ENCODE data around the gene SPDYE1.
"Not testable (repeated sequence)": the region's sequence is repeated elsewhere in the genome, so short reads cannot be mapped to it uniquely, and the experiment has no call there.

The SPDYE1 gene, protein sequence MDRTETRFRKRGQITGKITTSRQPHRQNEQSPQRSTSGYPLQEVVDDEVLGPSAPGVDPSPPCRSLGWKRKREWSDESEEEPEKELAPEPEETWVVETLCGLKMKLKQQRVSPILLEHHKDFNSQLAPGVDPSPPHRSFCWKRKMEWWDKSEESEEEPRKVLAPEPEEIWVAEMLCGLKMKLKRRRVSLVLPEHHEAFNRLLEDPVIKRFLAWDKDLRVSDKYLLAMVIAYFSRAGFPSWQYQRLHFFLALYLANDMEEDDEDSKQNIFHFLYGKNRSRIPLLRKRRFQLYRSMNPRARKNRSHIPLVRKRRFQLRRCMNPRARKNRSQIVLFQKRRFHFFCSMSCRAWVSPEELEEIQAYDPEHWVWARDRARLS

DNA sequence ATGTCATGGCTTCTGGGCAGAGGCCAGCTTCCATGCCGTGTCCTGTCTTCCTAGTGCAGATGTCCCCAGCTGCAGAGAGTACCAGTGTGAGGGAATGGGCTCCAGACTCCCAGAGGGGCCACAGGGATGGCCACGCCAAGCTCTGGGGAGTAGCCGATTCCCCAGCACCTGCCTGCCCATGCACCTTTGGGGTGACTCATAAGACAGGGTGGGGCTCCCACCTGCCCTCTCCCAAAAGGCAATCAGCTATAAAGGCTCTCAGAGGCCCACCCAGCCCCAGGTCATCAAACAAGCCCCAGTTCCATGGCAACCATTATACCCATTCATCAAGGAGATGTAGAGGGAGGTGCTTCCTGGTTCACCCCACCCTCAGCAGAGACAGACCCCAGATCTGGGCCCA lies at the start of gene SPDYE1:
TSS of gene SPDYE1 (plus strand) at position 366 of the 400 bp plus-strand sequence. CDS start 2,053 bp downstream, outside the sequence.
- DNase-seq = not testable (repeated sequence)

DNA sequence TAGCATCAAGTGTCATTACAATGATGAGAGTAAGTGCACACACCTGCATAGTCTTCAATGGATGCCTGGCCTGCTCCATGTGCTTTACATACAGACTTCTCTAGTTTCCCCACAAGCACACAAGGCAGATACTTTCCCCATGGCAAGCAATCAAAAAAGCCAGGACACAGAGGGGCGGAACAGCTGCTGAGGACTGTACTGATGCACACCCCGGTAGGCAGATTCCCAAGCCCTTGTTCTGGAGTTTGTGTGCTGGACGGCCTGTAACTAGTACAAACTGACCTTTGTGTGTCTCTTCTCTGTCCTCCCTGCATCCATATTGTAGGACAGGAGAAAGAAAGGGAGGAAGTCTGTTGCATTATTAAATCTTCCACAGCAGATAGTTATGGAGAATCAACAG lies 45.7 kb upstream of the SPDYE1 start:
- no peak for DNase-seq

DNA sequence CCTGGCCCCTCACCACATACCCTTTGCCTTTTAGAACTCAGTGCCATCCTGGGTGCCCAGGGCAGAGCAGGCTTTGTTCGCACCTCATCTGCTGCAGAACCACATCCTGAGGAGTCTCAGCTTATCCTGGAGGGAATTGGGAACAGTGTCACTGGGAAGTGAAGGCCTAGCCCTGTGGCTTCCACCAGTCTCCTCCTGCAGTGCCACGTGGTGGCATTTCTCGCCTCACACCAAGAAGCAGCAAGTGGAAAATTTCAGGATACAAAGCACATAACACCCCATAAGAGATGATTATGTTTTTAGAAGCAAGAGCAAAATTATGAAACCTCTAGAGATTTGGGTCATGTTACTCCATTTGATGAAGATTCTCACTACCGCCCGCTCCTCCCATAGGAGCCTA lies 44.6 kb upstream of the SPDYE1 start:
- DNase-seq = no peak

DNA sequence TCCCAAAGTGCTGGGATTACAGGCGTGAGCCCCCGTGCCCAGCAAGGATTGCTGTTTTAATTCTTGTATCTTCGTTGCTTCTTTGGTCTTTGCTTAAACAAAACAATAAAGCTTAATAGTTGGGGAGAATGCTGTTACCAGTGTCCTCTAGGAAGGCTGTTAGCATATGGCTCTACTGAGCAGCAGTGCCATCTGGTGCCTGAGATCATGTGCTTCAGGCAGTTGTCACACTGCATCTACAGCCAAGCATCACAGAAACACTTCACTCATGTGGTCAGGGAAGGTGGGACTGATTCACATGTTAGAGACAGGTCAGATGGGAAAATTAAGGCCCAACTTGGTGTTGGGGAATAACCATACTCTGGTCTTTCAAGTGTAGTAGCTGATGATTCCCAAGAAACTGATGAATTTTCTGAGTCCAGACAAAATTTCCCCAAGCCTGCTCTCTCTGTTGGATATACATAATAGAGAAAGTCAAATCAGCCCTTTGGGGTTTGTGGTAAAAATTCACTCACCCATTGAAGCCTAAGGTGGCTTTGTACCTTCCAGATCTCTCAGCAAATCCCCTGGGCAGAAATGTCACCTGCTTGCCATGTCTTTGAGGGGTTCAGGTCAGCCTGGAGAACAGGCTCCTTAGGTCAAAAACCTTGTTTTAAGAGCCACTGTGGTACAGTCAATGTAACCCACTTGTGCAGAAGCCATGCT lies 43.0 kb upstream of the SPDYE1 start:
- DNase-seq = no peak

DNA sequence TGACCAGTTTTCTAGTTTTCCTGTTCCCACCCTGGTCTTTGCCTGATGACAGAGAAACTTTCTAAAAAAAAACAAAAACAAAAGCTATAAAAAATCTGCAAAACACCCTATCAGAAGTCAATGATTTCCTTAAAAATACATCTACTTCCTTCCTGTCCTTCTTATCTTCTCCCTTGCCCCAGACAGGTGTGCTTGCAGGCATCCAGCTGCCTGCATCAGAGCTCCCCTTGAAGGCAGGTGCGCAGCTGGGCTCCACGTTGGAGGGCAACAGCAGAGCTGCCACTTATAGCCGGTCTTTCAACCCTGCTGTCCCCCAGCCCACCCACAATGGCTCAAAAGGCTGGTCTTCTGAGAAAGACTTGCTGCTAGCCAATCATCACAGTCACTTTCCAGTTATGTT lies 41.7 kb upstream of the SPDYE1 start:
- DNase-seq = no peak

DNA sequence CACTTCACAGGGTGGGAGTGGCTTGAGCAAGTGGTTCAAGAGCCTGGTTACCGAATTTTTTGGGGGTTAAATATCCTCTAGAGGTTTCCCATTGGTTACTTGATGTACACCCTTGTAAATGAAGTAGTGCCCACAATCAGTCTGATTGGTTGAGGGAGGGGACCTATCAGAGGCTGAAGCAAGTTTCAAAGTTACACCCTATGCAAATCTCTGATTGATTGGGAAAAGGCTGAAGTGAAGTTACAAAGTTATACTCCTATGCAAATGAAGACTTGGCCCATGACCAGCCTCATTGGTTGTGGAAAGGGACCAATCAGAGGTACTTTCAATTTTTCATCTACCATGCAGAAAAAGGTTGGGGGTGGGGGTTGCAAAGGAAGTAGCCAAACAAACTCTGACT lies 36.8 kb upstream of the SPDYE1 start:
- no peak for DNase-seq

DNA sequence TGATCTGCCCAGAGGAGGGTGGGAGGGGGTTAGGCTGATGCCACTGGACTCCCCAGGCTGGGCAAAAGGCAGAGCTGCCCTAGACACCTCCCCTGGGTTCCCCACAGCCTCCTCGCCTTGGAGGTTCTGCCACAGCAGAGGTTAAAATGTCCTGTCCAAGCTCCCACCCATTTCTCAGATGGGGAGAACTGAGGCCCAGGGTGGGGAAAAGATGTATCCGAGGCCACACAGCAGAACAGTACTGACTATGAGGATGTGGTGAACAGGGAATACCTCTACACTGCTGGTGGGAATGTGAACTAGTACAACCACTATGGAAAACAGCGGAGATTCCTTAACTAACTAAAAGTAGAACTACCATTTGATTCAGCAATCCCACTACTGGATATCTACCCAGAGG lies 31.3 kb upstream of the SPDYE1 start:
- not testable (repeated sequence) for DNase-seq

DNA sequence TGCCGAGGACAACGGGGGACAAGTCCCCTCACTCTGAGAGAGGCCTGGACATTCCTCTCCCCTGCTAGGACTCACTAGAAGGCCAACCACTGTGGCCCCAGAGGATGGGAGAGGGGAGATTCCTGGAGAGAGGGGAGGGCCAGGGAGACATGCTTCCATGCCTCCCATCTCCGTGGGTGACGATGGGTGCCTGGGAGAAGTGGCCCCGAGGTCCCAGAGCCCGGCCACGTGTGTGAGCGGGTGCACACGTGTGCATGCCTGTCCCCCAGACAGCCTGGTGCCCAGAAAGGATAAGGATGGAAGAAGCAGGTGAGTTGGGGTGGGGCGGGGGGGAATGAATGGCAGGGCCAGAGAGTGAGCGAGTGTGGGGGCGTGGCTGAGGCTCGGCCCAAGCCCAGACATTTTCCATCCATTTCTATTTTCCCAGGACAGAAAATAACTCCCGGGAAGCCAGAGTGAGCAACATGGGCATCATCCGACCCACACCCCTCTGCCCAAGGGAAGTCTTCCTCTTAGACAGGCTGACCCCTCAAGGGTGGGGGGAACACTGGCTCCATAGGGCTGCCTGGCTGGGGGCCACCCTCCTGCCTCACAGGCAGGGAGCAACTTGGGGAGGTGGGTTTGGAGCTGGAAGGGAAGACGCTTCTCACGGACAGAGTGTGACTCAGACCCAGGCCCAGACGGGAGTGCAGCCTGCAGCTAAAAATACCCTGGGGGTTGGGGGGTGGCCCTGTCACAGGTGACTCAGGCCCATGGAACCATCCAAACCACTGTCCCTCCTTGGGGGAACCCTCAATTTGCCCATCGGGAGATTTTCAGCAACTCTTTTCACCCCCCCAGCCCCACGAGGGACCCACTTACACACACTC lies 29.3 kb upstream of the SPDYE1 start:
- DNase-seq = not testable (repeated sequence)

DNA sequence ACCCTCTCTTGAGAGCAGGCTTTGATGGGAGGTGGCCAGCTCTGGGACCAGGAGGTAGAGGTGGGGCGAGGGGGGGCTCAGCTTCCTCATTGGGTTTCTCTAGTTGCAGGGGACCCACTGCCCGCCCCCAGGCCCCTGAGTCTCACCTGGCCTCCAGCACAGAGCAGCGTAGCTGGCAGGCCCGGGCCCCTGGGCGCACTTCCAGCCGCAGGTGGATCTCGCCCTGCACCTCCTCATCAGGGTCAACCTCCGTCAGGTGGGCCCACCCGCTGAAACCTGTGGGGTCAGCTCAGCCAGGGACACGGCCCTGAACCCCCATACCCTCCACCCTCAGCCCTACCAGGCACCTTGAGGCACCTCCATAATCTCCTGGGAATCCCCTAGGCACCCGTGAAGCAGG lies 28.1 kb upstream of the SPDYE1 start:
- DNase-seq = not testable (repeated sequence)

DNA sequence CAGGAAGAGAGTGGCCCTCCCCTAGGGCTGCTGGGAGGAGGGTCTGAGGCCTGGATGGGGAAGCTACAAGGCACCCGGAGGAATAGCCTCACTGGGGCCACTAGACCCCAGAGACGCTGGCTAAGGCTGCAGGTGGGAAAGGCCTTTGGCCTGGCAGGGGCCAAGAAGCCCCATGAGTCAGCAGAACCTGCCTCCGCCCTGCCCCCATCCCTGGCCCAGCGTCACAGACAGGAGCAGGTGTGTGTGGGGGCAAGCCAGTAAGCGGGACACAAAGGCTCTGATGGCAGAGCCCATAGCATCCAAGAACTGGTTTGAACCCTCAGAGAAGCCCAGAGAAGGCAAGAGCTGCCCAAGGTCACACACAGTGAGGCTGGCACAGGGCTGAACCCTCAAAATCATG lies 27.0 kb upstream of the SPDYE1 start:
- DNase-seq = not testable (repeated sequence)

DNA sequence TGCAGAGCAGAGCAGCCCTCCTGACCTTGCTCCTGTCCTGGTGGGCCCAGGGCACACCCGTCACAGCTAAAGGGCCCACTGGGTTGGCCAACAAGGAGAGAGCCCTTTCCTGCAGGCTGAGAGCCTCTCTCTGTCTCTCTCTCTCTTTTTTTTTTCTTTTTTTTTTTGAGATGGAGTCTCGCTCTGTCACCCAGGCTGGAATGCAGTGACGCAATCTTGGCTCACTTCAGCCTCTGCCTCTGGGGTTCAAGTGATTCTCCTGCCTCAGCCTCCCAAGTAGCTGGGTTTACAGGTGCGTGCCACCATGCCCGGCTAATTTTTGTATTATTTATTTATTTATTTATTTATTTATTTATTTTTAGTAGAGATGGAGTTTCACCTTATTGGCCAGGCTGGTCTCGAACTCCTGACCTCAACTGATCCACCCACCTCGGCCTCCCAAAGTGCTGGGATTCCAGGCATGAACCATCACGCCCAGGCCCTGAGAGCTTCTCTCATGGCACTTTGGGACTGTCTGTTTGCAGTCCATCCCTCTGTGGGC lies 23.6 kb upstream of the SPDYE1 start:
- DNase-seq = not testable (repeated sequence)

DNA sequence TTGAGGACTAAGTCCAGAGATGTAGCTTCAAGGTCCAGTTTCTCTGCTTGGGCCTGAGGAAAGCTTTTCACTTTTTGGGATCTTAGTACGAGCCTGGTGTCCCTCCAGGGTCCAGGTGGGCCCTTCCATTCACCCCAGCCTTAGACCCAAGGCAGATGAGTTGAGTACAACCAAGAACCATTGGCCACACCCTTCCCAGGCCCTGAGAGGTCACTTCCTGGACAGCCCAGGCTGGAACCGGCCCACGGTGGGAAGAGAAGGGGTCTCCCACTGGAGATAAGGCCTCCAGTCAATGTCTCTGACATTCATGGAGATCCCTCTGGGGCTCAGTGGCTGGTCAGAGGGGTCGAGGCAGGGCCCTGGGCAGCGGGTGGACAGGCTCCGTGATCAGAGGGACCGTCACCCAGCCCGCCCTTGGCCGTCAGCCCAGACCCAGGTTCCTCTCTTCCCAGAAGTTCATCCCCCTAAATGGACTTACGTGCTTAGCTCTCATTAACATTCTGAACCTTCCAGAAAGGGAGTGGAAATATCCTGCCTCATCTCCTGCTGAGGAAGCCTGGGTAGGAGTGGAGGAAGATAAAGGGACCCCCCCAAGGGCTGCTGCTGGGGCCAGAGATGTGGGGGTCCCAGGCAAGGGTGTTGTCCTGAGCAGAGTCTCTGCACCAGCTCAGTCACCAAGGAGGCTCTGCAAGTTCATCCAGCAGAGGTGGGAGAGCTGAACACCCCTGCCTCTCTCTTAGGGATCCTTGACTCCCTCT lies 22.8 kb upstream of the SPDYE1 start:
- DNase-seq = not testable (repeated sequence)

DNA sequence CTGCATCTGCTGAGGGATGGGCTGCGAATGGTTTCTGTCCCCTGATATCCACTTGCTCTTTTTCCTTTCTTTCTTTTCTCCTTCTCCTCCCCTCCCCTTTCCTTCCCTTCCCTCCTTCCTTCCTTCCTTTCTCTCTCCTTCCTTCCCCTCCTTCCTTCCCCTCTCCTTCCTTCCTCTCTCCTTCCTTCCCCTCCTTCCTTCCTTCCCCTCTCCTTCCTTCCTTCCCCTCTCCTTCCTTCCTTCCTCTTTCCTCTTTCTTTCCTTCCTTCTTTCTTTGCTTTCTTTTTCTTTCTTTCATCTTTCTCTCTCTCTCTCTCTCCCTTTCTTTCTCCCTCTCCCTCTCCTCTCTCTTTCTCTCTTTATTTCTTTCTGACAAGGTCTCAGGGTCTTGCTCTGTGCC lies 20.2 kb upstream of the SPDYE1 start:
- no peak for DNase-seq

DNA sequence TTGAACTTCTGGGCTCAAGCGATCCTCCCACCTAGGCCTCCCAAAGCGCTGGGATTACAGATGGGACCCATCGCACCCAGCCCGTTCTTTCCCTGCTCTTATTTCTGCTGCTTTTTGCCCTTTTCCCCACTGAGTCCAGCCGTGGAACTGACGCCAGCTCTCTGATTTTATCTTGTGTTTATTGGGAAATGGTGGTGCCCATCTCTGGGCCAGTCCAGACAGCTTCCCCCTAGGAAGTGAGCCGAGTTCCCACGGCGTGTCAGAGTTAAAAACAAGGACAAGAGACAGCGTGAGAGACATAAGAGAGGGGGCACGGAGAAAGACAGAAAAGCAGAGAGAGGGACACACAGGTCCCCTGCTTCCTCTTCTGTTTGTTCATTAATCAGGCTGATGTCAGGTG lies 19.6 kb upstream of the SPDYE1 start:
- not testable (repeated sequence) for DNase-seq

DNA sequence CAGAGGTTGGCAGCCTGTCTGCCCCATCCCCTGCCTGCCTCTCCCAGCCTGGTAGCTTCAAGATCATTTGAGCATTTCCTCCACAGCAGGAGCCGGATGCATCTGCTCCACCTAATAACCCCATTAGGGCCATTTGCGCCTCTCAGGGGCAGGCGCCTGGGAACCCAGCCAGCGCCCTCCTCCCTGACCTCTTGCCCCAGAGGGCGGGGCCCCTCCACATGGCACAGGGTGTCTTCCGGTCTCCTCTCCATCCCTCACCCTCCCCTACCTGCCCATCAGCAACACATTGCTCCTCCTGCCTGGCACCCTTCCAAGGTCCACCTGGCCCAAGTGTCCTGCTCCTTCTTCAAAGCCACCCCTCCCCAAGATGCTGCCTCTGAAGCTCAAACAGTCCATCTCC lies 14.8 kb upstream of the SPDYE1 start:
- DNase-seq = not testable (repeated sequence)

DNA sequence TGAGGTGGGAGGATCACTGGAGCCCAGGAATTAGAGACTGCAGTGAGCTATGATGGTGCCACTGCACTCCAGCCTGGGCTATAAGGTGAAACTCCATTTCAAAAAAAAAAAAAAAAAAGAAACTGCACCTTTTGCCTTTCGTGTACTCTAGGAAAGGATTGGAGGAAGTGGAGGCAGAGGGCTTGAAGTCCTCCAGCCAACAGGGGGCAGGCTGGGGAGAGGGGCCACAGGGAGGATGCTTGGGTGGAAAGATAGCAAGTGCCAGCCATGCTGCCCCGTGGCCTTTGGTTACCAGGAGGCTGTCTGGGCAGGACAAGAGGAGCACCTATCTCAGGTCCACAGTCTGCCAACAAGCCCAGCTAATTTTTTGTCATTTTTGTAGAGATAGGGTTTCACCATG lies 14.0 kb upstream of the SPDYE1 start:
- not testable (repeated sequence) for DNase-seq

DNA sequence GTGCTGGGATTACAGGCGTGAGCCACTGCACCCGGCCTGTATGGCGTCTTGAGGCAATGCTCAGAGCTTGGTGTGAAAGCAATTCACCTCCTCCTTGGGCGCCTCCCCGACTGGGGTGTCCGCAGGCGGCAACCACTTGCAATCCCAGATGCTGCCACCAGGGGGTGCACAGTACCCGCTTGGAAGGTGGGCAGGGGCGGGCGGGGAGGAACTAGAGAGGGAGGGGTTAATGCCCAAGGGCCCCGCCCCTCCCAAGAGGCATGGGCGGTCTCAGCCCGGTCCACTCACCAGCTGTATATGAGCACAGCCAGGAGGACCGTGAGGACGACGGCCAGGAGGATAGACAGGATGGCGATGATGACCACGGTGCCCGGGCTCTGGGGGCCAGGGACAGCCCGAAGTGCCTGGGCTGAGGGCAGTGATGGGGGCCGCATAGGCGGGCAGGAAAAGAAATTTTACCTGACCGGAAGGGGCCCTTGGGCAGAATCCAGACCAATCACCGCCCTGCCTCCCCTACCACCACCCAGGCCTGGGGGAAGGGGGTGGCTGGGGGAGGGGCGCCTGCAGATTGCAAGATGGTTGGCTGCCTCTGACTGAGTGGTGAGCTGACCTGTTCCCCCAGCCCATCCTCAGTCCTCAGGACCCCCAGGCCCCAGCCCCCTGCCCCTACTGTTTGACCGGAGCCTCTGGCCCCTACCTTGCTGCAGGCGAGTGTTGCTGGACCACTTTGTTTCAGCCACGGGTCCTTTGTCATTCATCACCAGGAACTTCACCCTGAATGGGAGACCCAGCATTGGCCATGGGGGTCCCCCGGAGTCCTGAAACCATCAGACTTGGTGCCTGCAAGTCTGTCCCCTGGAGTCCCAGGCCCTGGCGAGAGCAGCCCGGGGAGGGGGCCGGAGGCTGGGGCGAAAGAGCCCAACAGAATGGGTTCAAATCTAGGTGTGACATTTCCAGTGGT lies 11.5 kb upstream of the SPDYE1 start:
- DNase-seq = peak; percentile 86

DNA sequence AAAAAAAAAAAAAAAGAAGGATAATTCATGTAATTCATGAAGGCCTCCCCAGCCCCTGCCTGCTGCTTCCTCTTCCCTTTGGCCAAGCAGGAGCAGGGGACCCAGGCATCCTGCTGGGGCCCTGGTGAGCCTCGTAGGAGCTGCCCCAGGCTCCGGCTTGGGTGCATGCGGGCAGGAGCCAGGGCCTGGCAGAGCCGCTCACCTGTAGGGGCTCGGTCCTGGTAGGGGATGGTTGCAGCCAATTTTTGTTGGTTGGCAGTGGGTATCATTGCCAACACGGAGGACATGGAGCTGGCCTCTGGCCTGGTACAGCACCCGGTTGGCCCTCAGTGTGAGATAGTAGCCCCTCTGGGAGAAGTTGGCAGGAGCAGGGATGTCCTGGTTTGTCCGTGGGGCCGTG lies 10.2 kb upstream of the SPDYE1 start:
- not testable (repeated sequence) for DNase-seq

DNA sequence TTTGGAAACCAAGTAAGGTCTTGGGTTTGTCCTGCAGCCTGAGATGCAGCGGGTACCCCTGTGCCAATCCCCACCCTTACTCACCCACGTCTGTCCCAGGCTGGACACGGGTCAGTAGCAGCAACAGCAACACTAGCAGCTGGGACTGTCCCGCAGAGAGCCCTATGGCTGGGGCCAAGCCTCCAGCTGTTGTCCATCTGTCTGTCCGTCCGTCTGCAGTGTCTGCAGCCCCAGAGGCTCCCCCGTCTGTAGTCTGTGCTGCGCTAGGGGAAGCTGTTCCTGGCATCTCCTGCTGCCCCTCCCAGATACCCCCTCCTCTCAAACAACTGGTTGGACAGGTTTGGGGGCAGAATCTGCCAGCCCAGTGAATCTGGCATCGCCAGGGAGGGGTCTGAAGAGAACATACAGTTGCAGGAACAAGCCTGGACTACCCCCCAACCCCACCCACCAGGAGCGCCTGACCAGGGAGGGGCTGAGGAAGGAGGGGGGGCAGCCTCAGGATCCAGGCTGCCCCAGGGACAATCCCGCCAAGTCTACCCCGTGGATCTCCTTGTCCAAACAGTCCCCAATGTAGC lies 7.6 kb upstream of the SPDYE1 start:
- not testable (repeated sequence) for DNase-seq

DNA sequence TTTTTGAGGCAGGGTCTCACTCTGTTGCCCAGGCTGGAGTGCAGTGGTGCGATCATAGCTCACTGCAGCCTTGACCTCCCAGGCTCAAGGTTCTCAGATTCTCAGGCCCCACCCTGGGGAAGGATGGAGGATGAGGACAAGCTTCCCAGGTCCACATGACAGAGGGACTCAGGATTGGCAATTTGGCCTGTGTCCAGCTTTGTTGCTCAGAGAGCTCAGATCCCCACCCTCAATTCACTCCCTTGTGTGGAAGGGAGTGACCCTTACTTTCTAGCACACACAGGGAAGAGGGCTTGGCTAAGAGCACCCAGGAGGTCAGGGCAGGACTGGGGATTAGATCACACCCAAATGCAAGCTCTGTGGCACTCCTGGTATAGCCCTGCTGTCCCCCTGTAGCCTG lies 6.9 kb upstream of the SPDYE1 start:
- DNase-seq = not testable (repeated sequence)

DNA sequence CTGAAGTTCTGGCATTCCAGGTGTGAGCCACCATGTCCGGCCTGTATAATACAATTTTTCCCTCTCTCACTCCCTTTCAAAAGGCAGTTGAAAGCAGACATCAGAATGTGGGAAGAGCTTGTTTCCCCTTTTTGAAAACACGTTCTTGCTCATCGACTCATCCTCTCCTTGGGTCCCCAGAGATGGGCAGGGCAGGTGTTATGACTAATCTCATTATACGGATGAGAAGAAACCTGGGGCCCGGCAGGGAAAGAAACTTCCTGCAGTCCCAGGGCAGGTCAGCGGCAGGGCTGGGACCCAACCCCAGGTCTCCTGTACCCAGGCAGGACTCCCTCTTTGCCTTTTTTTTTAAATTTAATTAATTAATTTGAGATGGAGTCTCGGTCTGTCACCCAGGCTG lies 4.8 kb upstream of the SPDYE1 start:
- DNase-seq = not testable (repeated sequence)

Data from activated naive CD4-positive, alpha-beta T cell treated with anti-CD3 and anti-CD28 coated beads, Interleukin-2, amount 50 U/mL, for 16 hours (primary cell).